Putamen (tissue), 1 donor: Measurements from ENCODE around the gene TTC12.

Experiments
- DNase-seq: peaks from one replicate; pipeline ENCODE4 v3.0.0-alpha.2; 2016; ENCODE audit warnings: low spot score

The TTC12 gene

GRCh38 chr11:113329725-113330124, 15.3 kb downstream of the TTC12 start:
- DNase-seq, result no peak

GRCh38 chr11:113331441-113331840, 17.1 kb downstream of the TTC12 start:
- DNase-seq, result no peak

GRCh38 chr11:113332023-113332422, 17.6 kb downstream of the TTC12 start:
- no peak for DNase-seq

GRCh38 chr11:113332638-113333329, 18.4 kb downstream of the TTC12 start:
- DNase-seq, result no peak

GRCh38 chr11:113334183-113334582, 19.8 kb downstream of the TTC12 start:
- no peak for DNase-seq

GRCh38 chr11:113338730-113339129, 24.3 kb downstream of the TTC12 start:
- DNase-seq, result no peak

- DNase-seq, result no peak
These were observed 25.7 kb downstream of the TTC12 start for GRCh38 chr11:113339929-113340589.

- no peak for DNase-seq
These were observed 27.2 kb downstream of the TTC12 start for GRCh38 chr11:113341388-113342165.

GRCh38 chr11:113345978-113346377, 31.6 kb downstream of the TTC12 start:
- DNase-seq, result no peak

- DNase-seq, result peak; percentile 80
These were observed 35.1 kb downstream of the TTC12 start for GRCh38 chr11:113349528-113349927.

- no peak for DNase-seq
These were observed 36.1 kb downstream of the TTC12 start for GRCh38 chr11:113350336-113351067.

- no peak for DNase-seq
These were observed 36.7 kb downstream of the TTC12 start for GRCh38 chr11:113351068-113351450.

- no peak for DNase-seq
These were observed 37.1 kb downstream of the TTC12 start for GRCh38 chr11:113351480-113351879.

GRCh38 chr11:113356203-113356602, 41.8 kb downstream of the TTC12 start:
- no peak for DNase-seq

- peak; percentile 59 for DNase-seq
These were observed 49.0 kb downstream of the TTC12 start for GRCh38 chr11:113363406-113363805.

GRCh38 chr11:113363996-113364641, 49.7 kb downstream of the TTC12 start:
- DNase-seq, result no peak

- DNase-seq, result no peak
These were observed 51.5 kb downstream of the TTC12 start for GRCh38 chr11:113365895-113366294.

- no peak for DNase-seq
These were observed 55.0 kb downstream of the TTC12 start for GRCh38 chr11:113369411-113369810.

GRCh38 chr11:113370634-113371033, 56.3 kb downstream of the TTC12 start:
- DNase-seq, result no peak

- DNase-seq, result no peak
These were observed 57.9 kb downstream of the TTC12 start for GRCh38 chr11:113372309-113372708.

GRCh38 chr11:113373306-113373705, 58.9 kb downstream of the TTC12 start:
- DNase-seq, result no peak
